Measurements from ENCODE around the gene CDCP1.

The CDCP1 gene

GRCh38 chr3:45092132-45093031, 53.8 kb downstream of the CDCP1 start:
- H3K9ac ChIP-seq (ENCODE audit: low read length): no peak overlapping the region
- H3K36me3 ChIP-seq (replicated peaks; ENCODE audit: insufficient read depth, low read length): no peaks in the 10 kb centered on the region
- no peaks in the 10 kb centered on the region for H3K27me3 ChIP-seq (replicated peaks; ENCODE audit: insufficient read depth, low read length)
- H3K9me2 ChIP-seq (replicated peaks; ENCODE audit: insufficient read depth, low read length): no peaks in the 10 kb centered on the region
- no peaks in the 10 kb centered on the region for H3K79me2 ChIP-seq (ENCODE audit: low read length)
- H2AFZ ChIP-seq (ENCODE audit: low read length): no peak overlapping the region
- DNase-seq: no peak
- no peak for TF ChIP-seq EZH2phosphoT487 (IDR thresholded peaks at IDR 0.05; ENCODE audit: low read length)
- TF ChIP-seq, protein P1, sequence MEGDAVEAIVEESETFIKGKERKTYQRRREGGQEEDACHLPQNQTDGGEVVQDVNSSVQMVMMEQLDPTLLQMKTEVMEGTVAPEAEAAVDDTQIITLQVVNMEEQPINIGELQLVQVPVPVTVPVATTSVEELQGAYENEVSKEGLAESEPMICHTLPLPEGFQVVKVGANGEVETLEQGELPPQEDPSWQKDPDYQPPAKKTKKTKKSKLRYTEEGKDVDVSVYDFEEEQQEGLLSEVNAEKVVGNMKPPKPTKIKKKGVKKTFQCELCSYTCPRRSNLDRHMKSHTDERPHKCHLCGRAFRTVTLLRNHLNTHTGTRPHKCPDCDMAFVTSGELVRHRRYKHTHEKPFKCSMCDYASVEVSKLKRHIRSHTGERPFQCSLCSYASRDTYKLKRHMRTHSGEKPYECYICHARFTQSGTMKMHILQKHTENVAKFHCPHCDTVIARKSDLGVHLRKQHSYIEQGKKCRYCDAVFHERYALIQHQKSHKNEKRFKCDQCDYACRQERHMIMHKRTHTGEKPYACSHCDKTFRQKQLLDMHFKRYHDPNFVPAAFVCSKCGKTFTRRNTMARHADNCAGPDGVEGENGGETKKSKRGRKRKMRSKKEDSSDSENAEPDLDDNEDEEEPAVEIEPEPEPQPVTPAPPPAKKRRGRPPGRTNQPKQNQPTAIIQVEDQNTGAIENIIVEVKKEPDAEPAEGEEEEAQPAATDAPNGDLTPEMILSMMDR (IDR thresholded peaks at IDR 0.05; ENCODE audit: low read length): no peak
- TF ChIP-seq EZH2 (optimal IDR thresholded peaks at IDR 0.05; ENCODE audit: low read depth, low read length): no peak
- H3F3A ChIP-seq (ENCODE audit: insufficient read depth, low read length): no peaks in the 10 kb centered on the region
- H3K27ac ChIP-seq (ENCODE audit: low read length): no peak overlapping the region
- no peak overlapping the region for H3K4me2 ChIP-seq (ENCODE audit: low read depth, low read length)
- no peak overlapping the region for H3K4me3 ChIP-seq (ENCODE audit: low read length)
- no peaks in the 10 kb centered on the region for H3K9me3 ChIP-seq (replicated peaks; ENCODE audit: insufficient read depth, low read length)
- no peaks in the 10 kb centered on the region for H4K20me1 ChIP-seq (ENCODE audit: insufficient read depth, low read length)
- no peaks in the 10 kb centered on the region for H3K4me1 ChIP-seq (ENCODE audit: low read length)

- Histone ChIP-seq H3K4me2 (ENCODE audit: low read depth, low read length) (no peak overlapping the region), H3K9ac (ENCODE audit: low read length) (no peak overlapping the region), H3K9me3 (replicated peaks; ENCODE audit: insufficient read depth, low read length) (no peaks in the 10 kb centered on the region), H3K4me3 (ENCODE audit: low read length) (no peak overlapping the region), H3K27ac (ENCODE audit: low read length) (no peak overlapping the region), H3K4me1 (ENCODE audit: low read length) (no peaks in the 10 kb centered on the region), H3K36me3 (replicated peaks; ENCODE audit: insufficient read depth, low read length) (no peaks in the 10 kb centered on the region), H3K27me3 (replicated peaks; ENCODE audit: insufficient read depth, low read length) (no peaks in the 10 kb centered on the region), H3K9me2 (replicated peaks; ENCODE audit: insufficient read depth, low read length) (no peaks in the 10 kb centered on the region), H3K79me2 (ENCODE audit: low read length) (no peaks in the 10 kb centered on the region), H2AFZ (ENCODE audit: low read length) (no peak overlapping the region), H3F3A (ENCODE audit: insufficient read depth, low read length) (no peaks in the 10 kb centered on the region), H4K20me1 (ENCODE audit: insufficient read depth, low read length) (no peaks in the 10 kb centered on the region)
- TF ChIP-seq, protein P1 (IDR thresholded peaks at IDR 0.05; ENCODE audit: low read length): no peak
- TF ChIP-seq EZH2 (optimal IDR thresholded peaks at IDR 0.05; ENCODE audit: low read depth, low read length) (no peak), EZH2phosphoT487 (IDR thresholded peaks at IDR 0.05; ENCODE audit: low read length) (no peak)
- no peak for DNase-seq
These were observed 55.3 kb downstream of the CDCP1 start for GRCh38 chr3:45090855-45091254.

GRCh38 chr3:45088543-45089358, 57.4 kb downstream of the CDCP1 start:
- Histone ChIP-seq H3K36me3 (replicated peaks; ENCODE audit: insufficient read depth, low read length) (no peaks in the 10 kb centered on the region), H3K27ac (ENCODE audit: low read length) (no peak overlapping the region)

More at GRCh38 chr3:45088543-45089358, 57.4 kb downstream of the CDCP1 start:
- no peaks in the 10 kb centered on the region for H4K20me1 ChIP-seq (ENCODE audit: insufficient read depth, low read length)
- no peak overlapping the region for H3K4me2 ChIP-seq (ENCODE audit: low read depth, low read length)
- no peaks in the 10 kb centered on the region for H3K9me2 ChIP-seq (replicated peaks; ENCODE audit: insufficient read depth, low read length)
- H3K4me3 ChIP-seq (ENCODE audit: low read length): no peak overlapping the region
- H3F3A ChIP-seq (ENCODE audit: insufficient read depth, low read length): no peaks in the 10 kb centered on the region
- DNase-seq: no peak
- no peaks in the 10 kb centered on the region for H3K79me2 ChIP-seq (ENCODE audit: low read length)
- TF ChIP-seq EZH2phosphoT487 (IDR thresholded peaks at IDR 0.05; ENCODE audit: low read length) (no peak), EZH2 (optimal IDR thresholded peaks at IDR 0.05; ENCODE audit: low read depth, low read length) (no peak)
- TF ChIP-seq, protein P1 (IDR thresholded peaks at IDR 0.05; ENCODE audit: low read length): no peak
- H3K27me3 ChIP-seq (replicated peaks; ENCODE audit: insufficient read depth, low read length): no peaks in the 10 kb centered on the region
- no peak overlapping the region for H2AFZ ChIP-seq (ENCODE audit: low read length)
- no peaks in the 10 kb centered on the region for H3K9me3 ChIP-seq (replicated peaks; ENCODE audit: insufficient read depth, low read length)
- no peak overlapping the region for H3K9ac ChIP-seq (ENCODE audit: low read length)
- no peaks in the 10 kb centered on the region for H3K4me1 ChIP-seq (ENCODE audit: low read length)

Data from MM.1S (cell line).